ENCODE measurements around the gene AIF1L. TPM values are rescaled to one million over a fixed set of nuclear protein-coding genes. Genes with fewer than 3 reads are reported as not detected.

The AIF1L gene
- total RNA-seq, 1 donor from 2014 or later: 122 TPM

- no peak overlapping the region for H3K4me3 Mint-ChIP-seq
- no peak overlapping the region for H3K27ac Mint-ChIP-seq (ENCODE audit: unreplicated experiment)
- H3K27me3 Mint-ChIP-seq (ENCODE audit: low read depth): no peaks in the 10 kb centered on the region
- H3K4me1 Mint-ChIP-seq: peaks cover 16% of the 10 kb centered on the region
- TF ChIP-seq, protein P1, sequence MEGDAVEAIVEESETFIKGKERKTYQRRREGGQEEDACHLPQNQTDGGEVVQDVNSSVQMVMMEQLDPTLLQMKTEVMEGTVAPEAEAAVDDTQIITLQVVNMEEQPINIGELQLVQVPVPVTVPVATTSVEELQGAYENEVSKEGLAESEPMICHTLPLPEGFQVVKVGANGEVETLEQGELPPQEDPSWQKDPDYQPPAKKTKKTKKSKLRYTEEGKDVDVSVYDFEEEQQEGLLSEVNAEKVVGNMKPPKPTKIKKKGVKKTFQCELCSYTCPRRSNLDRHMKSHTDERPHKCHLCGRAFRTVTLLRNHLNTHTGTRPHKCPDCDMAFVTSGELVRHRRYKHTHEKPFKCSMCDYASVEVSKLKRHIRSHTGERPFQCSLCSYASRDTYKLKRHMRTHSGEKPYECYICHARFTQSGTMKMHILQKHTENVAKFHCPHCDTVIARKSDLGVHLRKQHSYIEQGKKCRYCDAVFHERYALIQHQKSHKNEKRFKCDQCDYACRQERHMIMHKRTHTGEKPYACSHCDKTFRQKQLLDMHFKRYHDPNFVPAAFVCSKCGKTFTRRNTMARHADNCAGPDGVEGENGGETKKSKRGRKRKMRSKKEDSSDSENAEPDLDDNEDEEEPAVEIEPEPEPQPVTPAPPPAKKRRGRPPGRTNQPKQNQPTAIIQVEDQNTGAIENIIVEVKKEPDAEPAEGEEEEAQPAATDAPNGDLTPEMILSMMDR (conservative IDR thresholded peaks at IDR 0.05): no peak
- peaks cover 7% of the 10 kb centered on the region for H3K36me3 Mint-ChIP-seq (ENCODE audit: low read depth)
- no peak for DNase-seq (ENCODE audit: low read depth, low spot score)
- no peaks in the 10 kb centered on the region for H3K9me3 Mint-ChIP-seq
These were observed 7.8 kb downstream of the AIF1L start for GRCh38 chr9:131104016-131104740.

- Mint-ChIP-seq H3K4me3 (peak overlapping the region; percentile 45), H3K4me1 (peaks cover 16% of the 10 kb centered on the region), H3K27me3 (ENCODE audit: low read depth) (no peaks in the 10 kb centered on the region), H3K27ac (ENCODE audit: unreplicated experiment) (peak overlapping the region; percentile 37), H3K9me3 (no peaks in the 10 kb centered on the region), H3K36me3 (ENCODE audit: low read depth) (peaks cover 9% of the 10 kb centered on the region)
- TF ChIP-seq, protein P1 (conservative IDR thresholded peaks at IDR 0.05): no peak
- DNase-seq (ENCODE audit: low read depth, low spot score): no peak
These were observed 9.6 kb downstream of the AIF1L start for GRCh38 chr9:131105952-131106351.

GRCh38 chr9:131107760-131108159 is 11.4 kb downstream of the AIF1L start:
- no peak for DNase-seq (ENCODE audit: low read depth, low spot score)
- TF ChIP-seq, protein P1 (conservative IDR thresholded peaks at IDR 0.05): no peak
- H3K4me3 Mint-ChIP-seq: peak overlapping the region; percentile 14
- no peaks in the 10 kb centered on the region for H3K27me3 Mint-ChIP-seq (ENCODE audit: low read depth)
- peaks cover 9% of the 10 kb centered on the region for H3K36me3 Mint-ChIP-seq (ENCODE audit: low read depth)
- H3K27ac Mint-ChIP-seq (ENCODE audit: unreplicated experiment): peak overlapping the region; percentile 87
- no peaks in the 10 kb centered on the region for H3K9me3 Mint-ChIP-seq
- H3K4me1 Mint-ChIP-seq: peaks cover 34% of the 10 kb centered on the region

GRCh38 chr9:131111186-131111853 is 15.0 kb downstream of the AIF1L start:
- no peaks in the 10 kb centered on the region for H3K9me3 Mint-ChIP-seq
- H3K36me3 Mint-ChIP-seq (ENCODE audit: low read depth): peaks cover 5% of the 10 kb centered on the region
- TF ChIP-seq, protein P1 (conservative IDR thresholded peaks at IDR 0.05): no peak
- no peaks in the 10 kb centered on the region for H3K27me3 Mint-ChIP-seq (ENCODE audit: low read depth)
- H3K27ac Mint-ChIP-seq (ENCODE audit: unreplicated experiment): peak overlapping the region; percentile 27
- H3K4me3 Mint-ChIP-seq: peak overlapping the region; percentile 76
- no peak for DNase-seq (ENCODE audit: low read depth, low spot score)
- peaks cover 46% of the 10 kb centered on the region for H3K4me1 Mint-ChIP-seq

DNA sequence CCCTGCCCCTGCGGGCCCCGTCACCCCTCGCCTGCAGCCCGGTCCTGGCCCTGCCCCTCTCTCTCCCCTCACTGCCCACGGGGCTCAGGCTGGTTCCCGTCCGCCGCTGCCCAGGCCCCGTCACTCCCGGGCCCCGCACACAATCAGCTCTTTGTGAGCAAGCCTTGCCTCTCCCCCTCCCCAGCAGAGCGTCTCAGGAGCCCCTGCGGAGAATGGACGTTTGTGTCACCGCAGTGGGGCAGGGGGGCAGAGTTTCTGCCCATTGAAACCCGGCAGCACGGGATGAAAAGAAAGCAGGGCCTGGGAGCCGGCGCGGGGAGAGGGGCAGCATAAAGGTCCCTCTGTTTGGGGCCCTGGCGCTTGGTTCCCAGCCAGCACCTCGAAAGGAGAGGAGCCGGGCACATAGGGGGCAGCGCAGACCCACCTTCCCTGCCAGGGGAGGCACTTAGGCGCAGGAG is 15.6 kb downstream of the AIF1L start:
- H3K36me3 Mint-ChIP-seq (ENCODE audit: low read depth): peaks cover 5% of the 10 kb centered on the region
- H3K4me1 Mint-ChIP-seq: peaks cover 47% of the 10 kb centered on the region
- peak overlapping the region; percentile 76 for H3K4me3 Mint-ChIP-seq
- peak overlapping the region; percentile 96 for H3K27ac Mint-ChIP-seq (ENCODE audit: unreplicated experiment)
- H3K9me3 Mint-ChIP-seq: no peaks in the 10 kb centered on the region
- TF ChIP-seq, protein P1 (conservative IDR thresholded peaks at IDR 0.05): no peak
- no peaks in the 10 kb centered on the region for H3K27me3 Mint-ChIP-seq (ENCODE audit: low read depth)
- peak; percentile 73 for DNase-seq (ENCODE audit: low read depth, low spot score)
